Aorta (tissue), 5 donors: ENCODE data around the gene FGF13. TPM values are rescaled to one million over a fixed set of nuclear protein-coding genes. Genes with fewer than 3 reads are reported as not detected.

Experiments
- ATAC-seq: fragments of 200-7000 bp; cut with Tn5 transposase; one replicate; pipeline ENCODE4 v1.9.1; 2022; ENCODE audit warnings: moderate library complexity; ENCODE audit not compliant: low FRiP score
- DNase-seq, 2 donors: peaks; one replicate each; pipeline ENCODE4 v3.0.0-alpha.2; 2020
- H3K27ac ChIP-seq, 2 donors: one replicate each; pipeline ENCODE4 v1.5.1; 2013; ENCODE audit warnings: low read length in 2 of 2, mild to moderate bottlenecking in 2 of 2, moderate library complexity in 2 of 2, control low read depth in 1 of 2, inconsistent platforms in 1 of 2, low read depth in 1 of 2
- H3K27me3 ChIP-seq, 2 donors: one replicate each; pipeline ENCODE4 v1.6.1; 2013; ENCODE audit warnings: control low read depth in 1 of 2, low read length in 1 of 2, mild to moderate bottlenecking in 1 of 2, moderate library complexity in 1 of 2; ENCODE audit not compliant: insufficient read depth in 2 of 2, control insufficient read depth in 1 of 2
- H3K36me3 ChIP-seq, 2 donors: one replicate each; pipeline ENCODE4 v1.6.1; 2013; ENCODE audit warnings: control low read depth in 1 of 2, low read length in 1 of 2, mild to moderate bottlenecking in 1 of 2; ENCODE audit not compliant: insufficient read depth in 2 of 2, control insufficient read depth in 1 of 2
- H3K4me1 ChIP-seq, 2 donors: one replicate each; pipeline ENCODE4 v1.6.1; 2013; ENCODE audit warnings: low read length in 2 of 2, control low read depth in 1 of 2, mild to moderate bottlenecking in 1 of 2, moderate library complexity in 1 of 2; ENCODE audit not compliant: insufficient read depth in 2 of 2, control insufficient read depth in 1 of 2
- H3K4me3 ChIP-seq, 2 donors: one replicate each; pipeline ENCODE4 v1.5.1; 2013; ENCODE audit warnings: low read length in 2 of 2, control low read depth in 1 of 2, mild to moderate bottlenecking in 1 of 2
- H3K9me3 ChIP-seq: one replicate; pipeline ENCODE4 v1.6.1; 2013; ENCODE audit warnings: mild to moderate bottlenecking, low read length; ENCODE audit not compliant: control insufficient read depth
- WGBS, 2 donors: extraction: QIAGEN DNeasy Blood & Tissue Kit; methylation state at CpG; one replicate each; pipeline ENCODE4 v1.1.7; 2013; 5-methylcytosine and 5-hydroxymethylcytosine counted together
- intact Hi-C, 2 donors: fragments of 100-400 bp; cut with DNase I; formaldehyde crosslinking; loops; one replicate each; pipeline versions ENCODE4 v1.14.2 to v1.15.0; 2022
- polyA plus RNA-seq, 2 donors: library from polyadenylated mRNA; stranded (reverse); fragments of 200-250 nt; gene quantifications; one replicate each; pipeline ENCODE4 v1.2.3, GENCODE V29; 2013
- total RNA-seq, 2 donors: library from RNA; stranded (reverse); fragmentation: NEBNext Ultra II Directional; extraction: Animal tissue kit (Norgen Biotek cat#: 25700); gene quantifications; one replicate each; pipeline ENCODE4 v1.2.1, GENCODE V29; 2021
- donor health status: healthy with polysubstance abuse.
- donor health status: Bipolar disorder and iron deficiency.
- donor health status: DM: no; HTN: no; CAD: no.
- donor health status: DM: no; HTN: no; CAD: no.
- donor health status: DM: yes; HTN: yes; CAD: no.

Gene FGF13
- total and polyA plus RNA-seq, 4 donors: 12.9 to 18.3 (median 14.1) TPM

GRCh38 chrX:138723301-138723700 lies 11.8 kb upstream of the FGF13 start:
- Histone ChIP-seq H3K27me3 (no peaks in the 10 kb centered on the region), H3K4me1 (peaks cover 0 to 4% of the 10 kb centered on the region in 2 donors), H3K27ac (no peak overlapping the region), H3K4me3 (no peak overlapping the region), H3K9me3 (no peaks in the 10 kb centered on the region), H3K36me3 (no peaks in the 10 kb centered on the region)
- WGBS, 2 donors: 75 to 94% methylated on average over 5 of the region's 5 CpGs
- intact Hi-C loops: no loop called here
- DNase-seq (no peak), ATAC-seq (no peak)

GRCh38 chrX:138719396-138719795 lies 7.9 kb upstream of the FGF13 start:
- WGBS, 2 donors: 7 to 24% methylated on average over 3 of the region's 3 CpGs
- Histone ChIP-seq H3K4me1 (peaks cover 0 to 6% of the 10 kb centered on the region in 2 donors), H3K9me3 (no peaks in the 10 kb centered on the region), H3K27ac (no peak overlapping the region), H3K36me3 (no peaks in the 10 kb centered on the region), H3K27me3 (no peaks in the 10 kb centered on the region), H3K4me3 (no peak overlapping the region)
- DNase-seq (no peak), ATAC-seq (no peak)
- intact Hi-C loops: no loop called here

GRCh38 chrX:138718941-138719340 lies 7.4 kb upstream of the FGF13 start:
- H3K4me3 ChIP-seq: no peak overlapping the region
- H3K9me3 ChIP-seq: no peaks in the 10 kb centered on the region
- H3K27ac ChIP-seq: no peak overlapping the region
- H3K4me1 ChIP-seq: peaks cover 0 to 6% of the 10 kb centered on the region in 2 donors
- intact Hi-C loops: no loop called here
- no peaks in the 10 kb centered on the region for H3K36me3 ChIP-seq
- ATAC-seq (no peak), DNase-seq (no peak)
- WGBS, 2 donors: 9 to 19% methylated on average over 1 of the region's 1 CpG
- H3K27me3 ChIP-seq: no peaks in the 10 kb centered on the region

GRCh38 chrX:138710866-138711341 lies 613 bp downstream of the FGF13 start:
- peak overlapping the region in 1 of 2 donors; percentile 68 for H3K27ac ChIP-seq
- intact Hi-C loops: no loop called here
- ATAC-seq: peak; percentile 30

GRCh38 chrX:138709886-138710791 lies 1.4 kb downstream of the FGF13 start:
- DNase-seq (peak in 1 of 2 donors; percentile 71), ATAC-seq (peak; percentile 28)
- Histone ChIP-seq H3K27me3 (no peaks in the 10 kb centered on the region), H3K4me3 (peak overlapping the region; percentile 51 to 65), H3K36me3 (no peaks in the 10 kb centered on the region), H3K4me1 (no peaks in the 10 kb centered on the region), H3K27ac (no peak overlapping the region), H3K9me3 (no peaks in the 10 kb centered on the region)
- intact Hi-C loops: no loop called here
- WGBS, 2 donors: 1 to 20% methylated on average over 25 of the region's 25 CpGs

More at GRCh38 chrX:138710866-138711341, 613 bp downstream of the FGF13 start:
- WGBS, 2 donors: 0 to 16% methylated on average over 46 to 51 of the region's 51 CpGs
- H3K27me3 ChIP-seq: no peaks in the 10 kb centered on the region
- H3K4me3 ChIP-seq: peak overlapping the region; percentile 51 to 65
- H3K36me3 ChIP-seq: no peaks in the 10 kb centered on the region
- DNase-seq: peak; percentile 47 to 75
- no peaks in the 10 kb centered on the region for H3K4me1 ChIP-seq
- no peaks in the 10 kb centered on the region for H3K9me3 ChIP-seq

DNA sequence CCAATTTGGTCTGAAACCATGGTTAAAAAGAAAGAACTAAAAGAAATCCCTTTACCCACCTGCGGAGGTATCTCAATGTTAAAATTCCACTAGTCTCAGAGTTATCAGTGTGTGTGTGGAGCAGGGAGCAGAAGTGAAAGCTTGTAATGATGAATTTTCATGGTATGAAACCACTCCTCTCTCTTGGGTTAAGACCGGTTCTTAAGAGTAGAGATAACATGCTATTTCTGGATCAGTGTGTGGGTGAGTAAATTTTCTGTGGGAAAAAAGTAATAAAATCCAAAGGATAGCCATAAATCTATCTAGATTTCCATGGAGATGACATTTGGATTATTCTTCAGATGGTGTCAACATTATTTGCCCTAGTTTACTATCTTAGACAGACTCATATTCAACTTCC lies 3.2 kb downstream of the FGF13 start:
- H3K27ac ChIP-seq: no peak overlapping the region
- no peaks in the 10 kb centered on the region for H3K36me3 ChIP-seq
- no peak for DNase-seq
- no peaks in the 10 kb centered on the region for H3K4me1 ChIP-seq
- no peak overlapping the region for H3K4me3 ChIP-seq
- no peaks in the 10 kb centered on the region for H3K9me3 ChIP-seq
- H3K27me3 ChIP-seq: no peaks in the 10 kb centered on the region
- ATAC-seq: no peak
- 33 to 36% methylated on average over 2 of the region's 2 CpGs for WGBS, 2 donors
- intact Hi-C loops: no loop called here

DNA sequence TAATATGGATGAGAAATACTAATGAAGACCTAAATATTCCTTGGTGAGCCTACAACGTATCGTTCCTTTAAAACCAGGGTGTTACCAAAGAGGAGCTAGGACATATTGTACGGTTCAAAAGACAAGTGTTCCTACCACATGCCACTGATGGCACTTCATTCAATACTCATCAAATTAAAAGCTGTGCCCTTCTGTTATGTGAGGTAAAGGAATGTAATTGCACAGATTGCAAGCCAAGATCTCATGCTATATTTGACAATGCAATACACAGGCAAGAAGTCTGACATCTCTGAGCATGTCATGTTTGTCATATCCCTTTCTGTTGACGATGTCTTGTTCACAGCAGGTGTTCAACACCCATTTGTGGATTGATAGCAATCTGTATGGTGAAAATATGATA lies 6.9 kb downstream of the FGF13 start:
- Histone ChIP-seq H3K36me3 (no peaks in the 10 kb centered on the region), H3K9me3 (no peaks in the 10 kb centered on the region), H3K4me3 (no peak overlapping the region), H3K4me1 (no peaks in the 10 kb centered on the region), H3K27ac (no peak overlapping the region), H3K27me3 (no peaks in the 10 kb centered on the region)
- DNase-seq (no peak), ATAC-seq (no peak)
- intact Hi-C loops: no loop called here
- 83 to 96% methylated on average over 4 of the region's 4 CpGs for WGBS, 2 donors

DNA sequence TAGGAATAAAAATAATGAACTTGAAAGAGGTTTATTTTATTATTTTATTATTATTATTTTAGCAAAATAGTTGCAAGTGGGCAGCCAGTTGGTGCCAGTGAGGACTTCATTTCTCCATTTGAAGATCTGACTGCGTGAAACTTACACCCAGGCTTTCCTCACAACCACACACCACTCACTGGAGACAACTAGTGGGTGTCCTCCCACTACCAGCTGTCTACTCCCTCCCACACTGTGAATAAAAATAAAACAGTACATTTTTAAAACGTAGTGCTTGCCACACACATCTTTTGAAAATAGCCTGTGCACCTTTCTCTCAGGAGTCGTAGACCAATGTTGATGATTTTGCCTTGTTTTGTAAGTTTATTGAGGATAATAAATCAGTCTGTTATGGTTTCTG lies 7.4 kb downstream of the FGF13 start:
- Histone ChIP-seq H3K4me1 (no peaks in the 10 kb centered on the region), H3K27me3 (no peaks in the 10 kb centered on the region), H3K36me3 (no peaks in the 10 kb centered on the region), H3K27ac (no peak overlapping the region), H3K4me3 (no peak overlapping the region), H3K9me3 (no peaks in the 10 kb centered on the region)
- DNase-seq (no peak), ATAC-seq (no peak)
- intact Hi-C loops: no loop called here
- 62 to 78% methylated on average over 3 of the region's 3 CpGs for WGBS, 2 donors

DNA sequence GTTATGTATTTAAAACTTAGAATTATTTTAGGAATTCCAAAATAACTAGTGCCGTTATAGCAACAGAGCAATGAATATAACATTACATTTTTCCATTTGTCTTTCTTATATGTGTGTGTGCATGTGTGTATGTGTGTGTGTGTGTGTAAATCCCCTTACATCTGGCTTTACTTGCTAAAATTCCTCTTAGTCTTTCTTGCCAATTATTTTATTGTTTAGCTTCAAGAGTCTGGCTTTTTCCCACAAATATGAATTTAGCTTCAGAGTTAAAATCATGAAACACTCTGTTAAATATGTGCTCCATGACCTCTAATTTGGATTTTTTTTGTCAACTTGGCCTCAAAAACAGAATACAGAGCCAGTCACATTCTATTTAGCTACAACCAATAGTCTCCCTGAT lies 18.9 kb downstream of the FGF13 start:
- intact Hi-C loops: no loop called here
- WGBS, 2 donors: 0 to 16% methylated on average over 1 of the region's 1 CpG
- H3K27ac ChIP-seq: no peak overlapping the region

More for the DNA sequence above, 18.9 kb downstream of the FGF13 start:
- no peak for DNase-seq
- no peaks in the 10 kb centered on the region for H3K36me3 ChIP-seq
- no peak overlapping the region for H3K4me3 ChIP-seq
- H3K9me3 ChIP-seq: no peaks in the 10 kb centered on the region
- no peak for ATAC-seq
- no peaks in the 10 kb centered on the region for H3K4me1 ChIP-seq
- H3K27me3 ChIP-seq: no peaks in the 10 kb centered on the region
